Measurements from ENCODE around the gene CENPP.

The CENPP gene

GRCh38 chr9:92446536-92446935, 120.8 kb downstream of the CENPP start:
- Histone ChIP-seq H3K36me3 (ENCODE audit: control insufficient read depth, insufficient read depth, low read length) (no peaks in the 10 kb centered on the region), H2AFZ (no peak overlapping the region), H3K9ac (no peak overlapping the region), H3K4me3 (ENCODE audit: low read depth, low read length) (no peak overlapping the region), H3K79me2 (no peaks in the 10 kb centered on the region), H3K4me2 (ENCODE audit: low read length) (no peak overlapping the region), H3K27me3 (ENCODE audit: control insufficient read depth, insufficient read depth, low read length) (no peaks in the 10 kb centered on the region), H3K4me1 (no peaks in the 10 kb centered on the region), H3K9me3 (ENCODE audit: control insufficient read depth, low read length) (no peaks in the 10 kb centered on the region), H3K27ac (no peak overlapping the region)
- no peak for TF ChIP-seq CTCF (IDR thresholded peaks at IDR 0.05)

- Histone ChIP-seq H3K4me3 (ENCODE audit: low read depth, low read length) (no peak overlapping the region), H3K9me3 (ENCODE audit: control insufficient read depth, low read length) (no peaks in the 10 kb centered on the region), H3K9ac (no peak overlapping the region), H3K4me2 (ENCODE audit: low read length) (no peak overlapping the region), H3K4me1 (no peaks in the 10 kb centered on the region), H3K36me3 (ENCODE audit: control insufficient read depth, insufficient read depth, low read length) (no peaks in the 10 kb centered on the region), H3K79me2 (no peaks in the 10 kb centered on the region), H3K27me3 (ENCODE audit: control insufficient read depth, insufficient read depth, low read length) (no peaks in the 10 kb centered on the region), H2AFZ (no peak overlapping the region), H3K27ac (no peak overlapping the region)
- TF ChIP-seq CTCF (IDR thresholded peaks at IDR 0.05), result no peak
Observed at GRCh38 chr9:92455217-92455616, 129.5 kb downstream of the CENPP start.

GRCh38 chr9:92457576-92457975, 131.8 kb downstream of the CENPP start:
- Histone ChIP-seq H3K4me2 (ENCODE audit: low read length) (no peak overlapping the region), H2AFZ (no peak overlapping the region), H3K9me3 (ENCODE audit: control insufficient read depth, low read length) (no peaks in the 10 kb centered on the region), H3K79me2 (no peaks in the 10 kb centered on the region), H3K27me3 (ENCODE audit: control insufficient read depth, insufficient read depth, low read length) (no peaks in the 10 kb centered on the region), H3K9ac (no peak overlapping the region), H3K4me3 (ENCODE audit: low read depth, low read length) (no peak overlapping the region), H3K36me3 (ENCODE audit: control insufficient read depth, insufficient read depth, low read length) (no peaks in the 10 kb centered on the region), H3K27ac (no peak overlapping the region), H3K4me1 (no peaks in the 10 kb centered on the region)
- TF ChIP-seq CTCF (IDR thresholded peaks at IDR 0.05), result no peak

GRCh38 chr9:92463387-92463786, 137.6 kb downstream of the CENPP start:
- Histone ChIP-seq H3K27ac (no peak overlapping the region), H3K9ac (no peak overlapping the region), H2AFZ (no peak overlapping the region), H3K79me2 (no peaks in the 10 kb centered on the region), H3K9me3 (ENCODE audit: control insufficient read depth, low read length) (no peaks in the 10 kb centered on the region), H3K27me3 (ENCODE audit: control insufficient read depth, insufficient read depth, low read length) (no peaks in the 10 kb centered on the region), H3K4me1 (no peaks in the 10 kb centered on the region), H3K36me3 (ENCODE audit: control insufficient read depth, insufficient read depth, low read length) (no peaks in the 10 kb centered on the region), H3K4me2 (ENCODE audit: low read length) (no peak overlapping the region), H3K4me3 (ENCODE audit: low read depth, low read length) (no peak overlapping the region)
- no peak for TF ChIP-seq CTCF (IDR thresholded peaks at IDR 0.05)

- Histone ChIP-seq H3K4me3 (ENCODE audit: low read depth, low read length) (no peak overlapping the region), H3K27me3 (ENCODE audit: control insufficient read depth, insufficient read depth, low read length) (no peaks in the 10 kb centered on the region), H3K36me3 (ENCODE audit: control insufficient read depth, insufficient read depth, low read length) (no peaks in the 10 kb centered on the region), H3K9me3 (ENCODE audit: control insufficient read depth, low read length) (no peaks in the 10 kb centered on the region), H3K4me2 (ENCODE audit: low read length) (no peak overlapping the region), H3K4me1 (no peaks in the 10 kb centered on the region), H3K79me2 (no peaks in the 10 kb centered on the region), H2AFZ (no peak overlapping the region), H3K27ac (no peak overlapping the region), H3K9ac (no peak overlapping the region)
- TF ChIP-seq CTCF (IDR thresholded peaks at IDR 0.05), result no peak
Observed at GRCh38 chr9:92463984-92464383, 138.2 kb downstream of the CENPP start.
